ENCODE results near the gene DEPDC4. TPM values are rescaled to one million over a fixed set of nuclear protein-coding genes. Genes with fewer than 3 reads are reported as not detected.

The DEPDC4 gene
- total RNA-seq, 1 experiment from 2014 or later: 1.4 TPM

DNA sequence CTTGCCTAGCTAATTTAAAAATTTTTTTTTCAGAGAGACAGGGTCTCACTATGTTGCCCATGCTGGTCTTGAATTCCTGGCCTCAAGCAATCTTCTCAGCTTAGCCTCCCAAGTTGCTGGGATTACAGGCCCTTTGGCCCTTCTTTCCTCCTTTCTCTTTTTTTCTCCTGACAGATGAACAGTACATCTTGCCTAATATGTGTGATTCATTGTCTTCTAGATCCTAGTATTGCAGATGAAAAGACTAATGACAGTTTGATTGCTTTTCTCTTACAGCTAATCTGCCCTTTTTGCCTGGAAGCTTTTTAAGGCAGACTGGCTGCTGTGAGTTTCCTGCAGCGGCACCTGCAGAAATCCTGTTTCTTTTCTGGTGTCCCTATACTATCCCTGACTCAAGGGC is 12.0 kb downstream of the DEPDC4 start:
- BruUV-seq (replicated peaks): no TSS peak
- H3K4me1 Mint-ChIP-seq (ENCODE audit: insufficient read depth, unreplicated experiment): peaks cover 7% of the 10 kb centered on the region
- no peak overlapping the region for H3K27ac Mint-ChIP-seq (ENCODE audit: low read depth, unreplicated experiment)
- peak; percentile 10 for DNase-seq (ENCODE audit: unreplicated experiment)
- POLR2A ChIA-PET: interaction anchor here (0.6 to 2.7 kb wide), 3 partner anchors 12 to 71 kb away, joined by 3 to 15 read pairs (median 3); partner anchors contain the start of genes DEPDC4 and SCYL2
- CTCF ChIA-PET: interaction anchor here (0.6 to 1.6 kb wide), 4 partner anchors 9 to 356 kb away, joined by 4 to 6 read pairs (median 5); no protein-coding TSS in a partner anchor
- no peak overlapping the region for H3K4me3 Mint-ChIP-seq (ENCODE audit: unreplicated experiment)
- H3K9me3 Mint-ChIP-seq (ENCODE audit: unreplicated experiment): no peaks in the 10 kb centered on the region
- TF ChIP-seq, protein P1, sequence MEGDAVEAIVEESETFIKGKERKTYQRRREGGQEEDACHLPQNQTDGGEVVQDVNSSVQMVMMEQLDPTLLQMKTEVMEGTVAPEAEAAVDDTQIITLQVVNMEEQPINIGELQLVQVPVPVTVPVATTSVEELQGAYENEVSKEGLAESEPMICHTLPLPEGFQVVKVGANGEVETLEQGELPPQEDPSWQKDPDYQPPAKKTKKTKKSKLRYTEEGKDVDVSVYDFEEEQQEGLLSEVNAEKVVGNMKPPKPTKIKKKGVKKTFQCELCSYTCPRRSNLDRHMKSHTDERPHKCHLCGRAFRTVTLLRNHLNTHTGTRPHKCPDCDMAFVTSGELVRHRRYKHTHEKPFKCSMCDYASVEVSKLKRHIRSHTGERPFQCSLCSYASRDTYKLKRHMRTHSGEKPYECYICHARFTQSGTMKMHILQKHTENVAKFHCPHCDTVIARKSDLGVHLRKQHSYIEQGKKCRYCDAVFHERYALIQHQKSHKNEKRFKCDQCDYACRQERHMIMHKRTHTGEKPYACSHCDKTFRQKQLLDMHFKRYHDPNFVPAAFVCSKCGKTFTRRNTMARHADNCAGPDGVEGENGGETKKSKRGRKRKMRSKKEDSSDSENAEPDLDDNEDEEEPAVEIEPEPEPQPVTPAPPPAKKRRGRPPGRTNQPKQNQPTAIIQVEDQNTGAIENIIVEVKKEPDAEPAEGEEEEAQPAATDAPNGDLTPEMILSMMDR (IDR thresholded peaks at IDR 0.05; ENCODE audit: unreplicated experiment): no peak
- peaks cover 6% of the 10 kb centered on the region for H3K36me3 Mint-ChIP-seq (ENCODE audit: insufficient read depth, unreplicated experiment)
- intact Hi-C loops (cut with micrococcal nuclease): no loop called here
- no peaks in the 10 kb centered on the region for H3K27me3 Mint-ChIP-seq (ENCODE audit: insufficient read depth, unreplicated experiment)

DNA sequence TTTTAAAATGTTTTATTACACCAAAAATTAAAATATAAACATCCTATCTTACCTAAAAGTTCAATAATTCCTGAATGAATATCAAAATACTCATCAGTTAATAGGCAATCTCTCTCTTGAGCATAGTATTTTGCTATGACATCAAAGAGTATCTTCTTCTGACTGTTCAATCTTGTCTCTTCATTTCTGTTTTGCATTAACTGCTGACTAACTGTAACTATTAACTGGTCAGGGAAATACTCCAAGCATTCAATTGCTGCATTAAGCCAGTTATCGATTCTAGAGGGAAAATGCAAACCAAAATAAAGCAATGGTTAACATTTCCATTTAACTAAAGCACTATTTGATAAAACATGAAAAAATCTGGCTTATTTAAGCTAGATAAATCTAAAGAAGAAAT is 13.4 kb downstream of the DEPDC4 start:
- Mint-ChIP-seq H3K4me1 (ENCODE audit: insufficient read depth, unreplicated experiment) (peaks cover 7% of the 10 kb centered on the region), H3K4me3 (ENCODE audit: unreplicated experiment) (no peak overlapping the region), H3K27me3 (ENCODE audit: insufficient read depth, unreplicated experiment) (no peaks in the 10 kb centered on the region), H3K9me3 (ENCODE audit: unreplicated experiment) (no peaks in the 10 kb centered on the region), H3K27ac (ENCODE audit: low read depth, unreplicated experiment) (no peak overlapping the region), H3K36me3 (ENCODE audit: insufficient read depth, unreplicated experiment) (peaks cover 6% of the 10 kb centered on the region)
- TF ChIP-seq, protein P1 (IDR thresholded peaks at IDR 0.05; ENCODE audit: unreplicated experiment): no peak
- intact Hi-C loops (cut with micrococcal nuclease): no loop called here
- POLR2A ChIA-PET: no interaction called here
- no TSS peak for BruUV-seq (replicated peaks)
- CTCF ChIA-PET: interaction anchor here (0.9 kb wide), 1 partner anchor 95 kb away, joined by 3 read pairs; no protein-coding TSS in a partner anchor
- no peak for DNase-seq (ENCODE audit: unreplicated experiment)

DNA sequence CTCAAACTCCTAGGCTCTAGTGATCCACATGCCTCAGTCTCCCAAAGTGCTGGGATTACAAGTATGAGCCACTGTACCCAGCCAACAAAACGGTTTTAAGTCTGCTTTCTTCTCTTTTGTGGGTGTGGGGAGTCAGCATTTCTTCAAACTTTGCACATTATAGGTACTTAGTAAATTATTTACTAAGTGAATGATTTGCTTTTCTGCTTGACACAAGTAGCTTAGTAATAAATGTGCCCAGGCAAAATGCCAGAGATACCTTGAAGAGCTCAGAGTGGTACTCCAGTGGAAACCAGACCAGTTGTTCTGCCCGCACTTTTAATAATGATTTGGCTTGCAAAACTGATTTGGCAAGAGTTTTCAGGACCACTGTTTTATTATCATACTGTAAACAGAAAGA is 15.0 kb downstream of the DEPDC4 start:
- Mint-ChIP-seq H3K9me3 (ENCODE audit: unreplicated experiment) (no peaks in the 10 kb centered on the region), H3K27me3 (ENCODE audit: insufficient read depth, unreplicated experiment) (no peaks in the 10 kb centered on the region), H3K27ac (ENCODE audit: low read depth, unreplicated experiment) (no peak overlapping the region), H3K36me3 (ENCODE audit: insufficient read depth, unreplicated experiment) (peaks cover 6% of the 10 kb centered on the region), H3K4me1 (ENCODE audit: insufficient read depth, unreplicated experiment) (peaks cover 7% of the 10 kb centered on the region), H3K4me3 (ENCODE audit: unreplicated experiment) (no peak overlapping the region)
- BruUV-seq (replicated peaks): no TSS peak
- no peak for DNase-seq (ENCODE audit: unreplicated experiment)
- ChIA-PET CTCF (interaction anchor here (1.6 kb wide), 1 partner anchor 17 kb away, joined by 4 read pairs; no protein-coding TSS in a partner anchor), POLR2A (no interaction called here)
- intact Hi-C loops (cut with micrococcal nuclease): no loop called here
- TF ChIP-seq, protein P1 (IDR thresholded peaks at IDR 0.05; ENCODE audit: unreplicated experiment): no peak

GRCh38 chr12:100249941-100250340 is 16.9 kb downstream of the DEPDC4 start:
- Mint-ChIP-seq H3K27me3 (ENCODE audit: insufficient read depth, unreplicated experiment) (no peaks in the 10 kb centered on the region), H3K4me1 (ENCODE audit: insufficient read depth, unreplicated experiment) (peaks cover 5% of the 10 kb centered on the region), H3K36me3 (ENCODE audit: insufficient read depth, unreplicated experiment) (peaks cover 6% of the 10 kb centered on the region), H3K9me3 (ENCODE audit: unreplicated experiment) (no peaks in the 10 kb centered on the region), H3K27ac (ENCODE audit: low read depth, unreplicated experiment) (no peak overlapping the region), H3K4me3 (ENCODE audit: unreplicated experiment) (no peak overlapping the region)
- intact Hi-C loops (cut with micrococcal nuclease): no loop called here
- no peak for DNase-seq (ENCODE audit: unreplicated experiment)
- BruUV-seq (replicated peaks): no TSS peak
- CTCF ChIA-PET: no interaction called here
- POLR2A ChIA-PET: no interaction called here
- TF ChIP-seq, protein P1 (IDR thresholded peaks at IDR 0.05; ENCODE audit: unreplicated experiment): no peak

All from MCF 10A (cell line).